ENCODE measurements around the gene CEP41. TPM values are rescaled to one million over a fixed set of nuclear protein-coding genes. Genes with fewer than 3 reads are reported as not detected.

The CEP41 gene
- total RNA-seq, 4 donors from 2014 or later = 3.1 to 10.7 (median 7.9) TPM

DNA sequence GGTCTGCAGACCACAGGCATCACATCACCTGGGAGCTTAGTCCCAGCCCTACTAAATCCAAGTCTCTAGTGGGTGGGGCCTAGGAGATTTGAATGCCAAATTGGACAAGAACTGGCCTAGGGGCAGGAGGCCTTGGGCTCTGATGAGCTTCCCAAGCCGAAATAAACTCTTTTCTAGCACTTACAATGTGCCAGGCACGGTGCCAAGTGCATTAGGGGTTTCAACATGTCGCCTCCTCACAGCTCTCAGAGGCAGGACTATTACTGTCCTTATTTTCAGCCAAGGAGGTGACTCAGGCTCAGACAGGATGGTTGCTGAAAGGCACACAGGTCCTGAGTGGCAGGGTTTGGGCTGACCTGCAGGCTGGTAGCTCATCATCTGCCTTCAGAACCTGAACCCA, 69.8 kb downstream of the CEP41 start:
- peaks cover 14 to 28% of the 10 kb centered on the region in 2 donors for H3K4me1 ChIP-seq
- H3K36me3 ChIP-seq = no peaks in the 10 kb centered on the region
- WGBS, 2 donors = 67 to 75% methylated on average over 3 of the region's 3 CpGs
- no peak overlapping the region for H3K27ac ChIP-seq
- TF ChIP-seq POLR2A (IDR thresholded peaks at IDR 0.05) = no peak
- TF ChIP-seq, protein P1, sequence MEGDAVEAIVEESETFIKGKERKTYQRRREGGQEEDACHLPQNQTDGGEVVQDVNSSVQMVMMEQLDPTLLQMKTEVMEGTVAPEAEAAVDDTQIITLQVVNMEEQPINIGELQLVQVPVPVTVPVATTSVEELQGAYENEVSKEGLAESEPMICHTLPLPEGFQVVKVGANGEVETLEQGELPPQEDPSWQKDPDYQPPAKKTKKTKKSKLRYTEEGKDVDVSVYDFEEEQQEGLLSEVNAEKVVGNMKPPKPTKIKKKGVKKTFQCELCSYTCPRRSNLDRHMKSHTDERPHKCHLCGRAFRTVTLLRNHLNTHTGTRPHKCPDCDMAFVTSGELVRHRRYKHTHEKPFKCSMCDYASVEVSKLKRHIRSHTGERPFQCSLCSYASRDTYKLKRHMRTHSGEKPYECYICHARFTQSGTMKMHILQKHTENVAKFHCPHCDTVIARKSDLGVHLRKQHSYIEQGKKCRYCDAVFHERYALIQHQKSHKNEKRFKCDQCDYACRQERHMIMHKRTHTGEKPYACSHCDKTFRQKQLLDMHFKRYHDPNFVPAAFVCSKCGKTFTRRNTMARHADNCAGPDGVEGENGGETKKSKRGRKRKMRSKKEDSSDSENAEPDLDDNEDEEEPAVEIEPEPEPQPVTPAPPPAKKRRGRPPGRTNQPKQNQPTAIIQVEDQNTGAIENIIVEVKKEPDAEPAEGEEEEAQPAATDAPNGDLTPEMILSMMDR (IDR thresholded peaks at IDR 0.05) = no peak
- intact Hi-C loops (cut with DNase I) = no loop called here
- H3K9me3 ChIP-seq = no peaks in the 10 kb centered on the region
- H3K27me3 ChIP-seq = no peaks in the 10 kb centered on the region
- H3K4me3 ChIP-seq (replicated peaks in 1 of 3) = no peak overlapping the region
- peak; percentile 33 to 42 for DNase-seq

DNA sequence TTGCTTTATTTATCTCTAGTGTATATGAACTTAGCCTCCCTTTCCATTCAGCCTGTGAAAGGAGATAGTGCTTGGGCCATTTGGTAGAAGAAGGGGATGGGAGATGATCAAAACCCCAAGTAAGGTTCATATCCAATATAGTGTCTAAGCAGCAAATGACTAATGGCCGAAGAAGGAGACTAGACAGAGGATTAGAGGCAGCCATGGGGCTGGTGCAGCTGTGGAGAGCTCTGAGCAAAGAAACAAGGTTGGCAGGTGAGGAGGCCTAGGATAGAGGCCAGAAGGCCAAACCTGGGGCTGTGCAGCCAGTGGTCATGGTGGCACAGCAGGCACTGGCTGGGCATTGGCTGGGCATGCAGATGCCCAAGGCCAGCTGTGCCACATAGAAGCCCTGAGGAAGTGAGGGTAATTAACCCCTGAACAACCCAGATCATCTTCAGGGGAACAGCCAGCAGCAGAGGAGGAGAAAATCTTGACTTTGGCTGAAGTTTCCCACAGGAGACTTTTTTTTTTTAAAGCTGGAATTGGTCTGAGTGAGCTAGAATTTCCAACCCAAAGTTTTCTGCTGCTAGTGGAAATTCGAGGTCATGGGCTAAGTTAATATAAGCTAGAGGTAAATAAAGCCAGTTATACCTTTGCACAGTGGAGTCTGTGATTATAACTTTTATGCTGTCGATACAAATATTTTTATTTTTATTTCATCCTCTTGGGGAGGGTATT, 70.8 kb downstream of the CEP41 start:
- no peaks in the 10 kb centered on the region for H3K9me3 ChIP-seq
- 63 to 66% methylated on average over 3 of the region's 3 CpGs for WGBS, 2 donors
- H3K4me3 ChIP-seq (replicated peaks in 1 of 3) = no peak overlapping the region
- TF ChIP-seq, protein P1 (IDR thresholded peaks at IDR 0.05) = no peak
- TF ChIP-seq POLR2A (IDR thresholded peaks at IDR 0.05) = no peak
- peaks cover 22 to 38% of the 10 kb centered on the region in 2 donors for H3K4me1 ChIP-seq
- no peak for DNase-seq
- H3K27ac ChIP-seq = no peak overlapping the region
- H3K36me3 ChIP-seq = no peaks in the 10 kb centered on the region
- H3K27me3 ChIP-seq = no peaks in the 10 kb centered on the region
- intact Hi-C loops (cut with DNase I) = no loop called here

DNA sequence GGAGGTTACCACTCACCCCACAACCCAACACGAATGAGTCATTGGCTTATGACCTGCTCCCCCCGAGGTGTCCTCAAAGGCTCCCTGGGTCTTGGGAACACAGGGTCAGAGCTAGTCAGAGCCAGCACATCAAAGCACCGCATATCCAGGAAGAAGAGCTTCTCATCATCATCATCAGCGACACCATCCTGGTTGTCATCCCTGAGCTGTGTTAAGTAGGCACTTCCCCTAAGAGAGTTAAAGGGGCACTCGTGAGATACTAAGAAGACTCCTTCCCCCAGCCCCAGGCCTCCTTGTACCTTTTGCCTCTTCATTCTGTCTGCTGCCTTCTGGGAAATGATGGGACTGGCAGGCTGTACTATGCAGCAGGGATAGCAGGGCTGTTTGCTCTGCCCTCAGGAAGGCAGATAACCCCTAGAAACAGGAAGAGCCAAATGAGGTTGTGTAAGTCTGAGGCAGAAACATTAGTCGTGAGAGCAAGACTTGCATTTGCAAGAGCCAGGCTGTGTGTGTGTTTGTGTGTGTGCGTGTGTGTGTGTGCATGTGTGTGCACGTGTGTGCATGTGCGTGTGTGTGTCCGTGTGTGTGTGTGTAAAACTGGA, 71.6 kb downstream of the CEP41 start:
- intact Hi-C loops (cut with DNase I) = no loop called here
- WGBS, 2 donors = 57 to 70% methylated on average over 10 of the region's 10 CpGs
- Histone ChIP-seq H3K36me3 (no peaks in the 10 kb centered on the region), H3K9me3 (no peaks in the 10 kb centered on the region), H3K27me3 (no peaks in the 10 kb centered on the region), H3K4me1 (peaks cover 23 to 46% of the 10 kb centered on the region in 2 donors), H3K4me3 (replicated peaks in 1 of 3) (no peak overlapping the region), H3K27ac (no peak overlapping the region)
- no peak for TF ChIP-seq POLR2A (IDR thresholded peaks at IDR 0.05)
- TF ChIP-seq, protein P1 (IDR thresholded peaks at IDR 0.05) = no peak
- no peak for DNase-seq

DNA sequence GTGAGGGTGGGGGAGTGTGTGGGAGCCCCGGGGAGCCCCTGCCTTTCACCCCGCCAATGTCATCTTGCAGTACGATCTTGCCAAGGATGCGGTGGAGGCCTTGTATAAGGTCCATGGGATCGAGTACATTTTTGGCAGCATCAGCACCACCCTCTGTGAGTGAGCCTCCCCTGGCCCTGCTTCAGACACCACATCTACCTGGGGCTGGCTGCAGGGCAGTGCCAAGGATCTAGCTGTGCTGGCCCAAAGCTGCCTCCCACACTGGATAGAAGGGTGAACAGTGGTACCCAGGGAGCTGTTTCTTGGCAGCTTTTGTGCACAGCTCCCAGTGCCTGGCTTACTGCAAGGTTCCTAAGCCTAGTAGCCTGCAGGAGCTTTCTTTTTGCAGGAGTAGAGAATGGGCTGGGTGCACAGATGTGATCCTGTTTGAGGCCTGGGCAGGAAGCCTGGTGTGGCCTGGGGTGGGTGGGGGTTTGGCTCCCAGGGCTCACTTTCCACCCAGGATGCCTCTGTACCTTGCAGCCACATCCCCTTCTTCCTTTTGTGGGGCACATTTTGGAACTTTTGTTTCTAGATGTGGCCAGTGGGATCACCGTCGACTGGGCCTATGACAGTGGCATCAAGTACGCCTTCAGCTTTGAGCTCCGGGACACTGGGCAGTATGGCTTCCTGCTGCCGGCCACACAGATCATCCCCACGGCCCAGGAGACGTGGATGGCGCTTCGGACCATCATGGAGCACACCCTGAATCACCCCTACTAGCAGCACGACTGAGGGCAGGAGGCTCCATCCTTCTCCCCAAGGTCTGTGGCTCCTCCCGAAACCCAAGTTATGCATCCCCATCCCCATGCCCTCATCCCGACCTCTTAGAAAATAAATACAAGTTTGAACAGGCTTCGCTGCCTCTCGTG, 72.7 kb downstream of the CEP41 start:
- Histone ChIP-seq H3K4me1 (peaks cover 16 to 45% of the 10 kb centered on the region in 2 donors), H3K4me3 (replicated peaks in 1 of 3) (no peak overlapping the region), H3K36me3 (no peaks in the 10 kb centered on the region), H3K9me3 (no peaks in the 10 kb centered on the region), H3K27me3 (no peaks in the 10 kb centered on the region), H3K27ac (no peak overlapping the region)
- no peak for TF ChIP-seq POLR2A (IDR thresholded peaks at IDR 0.05)
- TF ChIP-seq, protein P1 (IDR thresholded peaks at IDR 0.05) = no peak
- 89 to 98% methylated on average over 19 of the region's 19 CpGs for WGBS, 2 donors
- no peak for DNase-seq
- intact Hi-C loops (cut with DNase I) = no loop called here
